Measurements from ENCODE around the gene CELSR1. TPM values are rescaled to one million over a fixed set of nuclear protein-coding genes. Genes with fewer than 3 reads are reported as not detected.

Gene CELSR1
- total RNA-seq, 1 donor from 2014 or later, result 6.7 TPM

GRCh38 chr22:46349681-46350080 is 187.7 kb downstream of the CELSR1 start:
- DNase-seq (ENCODE audit: low spot score), result no peak

GRCh38 chr22:46349238-46349637 is 188.2 kb downstream of the CELSR1 start:
- no peak for DNase-seq (ENCODE audit: low spot score)

GRCh38 chr22:46348099-46348695 is 189.2 kb downstream of the CELSR1 start:
- no peak for DNase-seq (ENCODE audit: low spot score)

DNA sequence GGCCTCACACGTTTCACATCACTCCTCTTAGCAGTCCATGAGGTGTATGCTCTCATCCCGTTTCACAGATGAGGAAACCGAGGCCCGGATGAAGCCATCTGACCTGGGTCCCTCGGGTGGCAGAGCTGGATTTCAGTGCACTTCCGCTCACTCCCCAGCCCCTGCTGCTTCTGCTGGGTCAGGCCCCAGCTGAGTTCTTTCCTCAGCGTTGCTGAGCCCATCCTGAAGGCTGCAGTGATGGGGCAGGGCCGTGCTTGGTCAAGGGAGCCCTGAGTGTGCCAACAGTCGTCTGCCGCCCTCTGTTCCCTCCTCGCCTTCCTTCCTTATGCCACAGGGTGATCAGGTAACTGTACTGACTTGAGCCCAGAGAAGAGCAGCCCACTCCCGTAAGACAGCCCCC is 189.8 kb downstream of the CELSR1 start:
- DNase-seq (ENCODE audit: low spot score), result no peak

GRCh38 chr22:46346680-46347405 is 190.6 kb downstream of the CELSR1 start:
- DNase-seq (ENCODE audit: low spot score), result no peak

GRCh38 chr22:46340676-46341075 is 196.7 kb downstream of the CELSR1 start:
- DNase-seq (ENCODE audit: low spot score), result no peak

- no peak for DNase-seq (ENCODE audit: low spot score)
These were observed 197.5 kb downstream of the CELSR1 start for GRCh38 chr22:46339956-46340355.

- DNase-seq (ENCODE audit: low spot score), result no peak
These were observed 198.8 kb downstream of the CELSR1 start for GRCh38 chr22:46338636-46339035.

- DNase-seq (ENCODE audit: low spot score), result no peak
These were observed 199.6 kb downstream of the CELSR1 start for GRCh38 chr22:46337870-46338269.

- no peak for DNase-seq (ENCODE audit: low spot score)
These were observed 201.0 kb downstream of the CELSR1 start for GRCh38 chr22:46336119-46337078.

- DNase-seq (ENCODE audit: low spot score), result peak; percentile 81
These were observed 202.0 kb downstream of the CELSR1 start, which contains the start of gene TRMU for GRCh38 chr22:46335201-46336118. Gene TRMU, plus strand, starts transcription at chr22:46335714. Its CDS starts 51 bp downstream, at chr22:46335765.

- no peak for DNase-seq (ENCODE audit: low spot score)
These were observed 205.9 kb downstream of the CELSR1 start for GRCh38 chr22:46331496-46331895.

GRCh38 chr22:46330426-46330825 is 207.0 kb downstream of the CELSR1 start:
- DNase-seq (ENCODE audit: low spot score), result no peak

DNA sequence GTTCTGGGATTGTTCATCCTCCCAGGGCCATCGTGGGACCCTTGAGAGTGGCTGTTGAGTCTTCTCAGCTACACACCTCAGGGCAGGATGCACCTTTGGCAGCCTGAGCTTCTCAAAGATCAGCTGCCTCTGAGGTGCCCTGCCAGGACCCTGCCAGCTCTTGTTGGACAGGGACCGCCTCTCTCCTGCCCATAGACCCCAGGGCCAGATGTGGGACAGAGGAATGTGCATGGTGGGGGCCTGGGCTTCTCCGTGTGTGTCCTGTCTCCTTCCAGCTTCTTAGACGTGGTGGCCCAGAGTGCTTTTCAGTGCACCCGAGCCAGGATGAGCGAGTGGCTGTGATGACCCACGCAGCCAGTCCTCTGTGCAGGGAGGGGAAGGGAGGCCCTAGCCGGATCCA is 207.8 kb downstream of the CELSR1 start:
- no peak for DNase-seq (ENCODE audit: low spot score)

DNA sequence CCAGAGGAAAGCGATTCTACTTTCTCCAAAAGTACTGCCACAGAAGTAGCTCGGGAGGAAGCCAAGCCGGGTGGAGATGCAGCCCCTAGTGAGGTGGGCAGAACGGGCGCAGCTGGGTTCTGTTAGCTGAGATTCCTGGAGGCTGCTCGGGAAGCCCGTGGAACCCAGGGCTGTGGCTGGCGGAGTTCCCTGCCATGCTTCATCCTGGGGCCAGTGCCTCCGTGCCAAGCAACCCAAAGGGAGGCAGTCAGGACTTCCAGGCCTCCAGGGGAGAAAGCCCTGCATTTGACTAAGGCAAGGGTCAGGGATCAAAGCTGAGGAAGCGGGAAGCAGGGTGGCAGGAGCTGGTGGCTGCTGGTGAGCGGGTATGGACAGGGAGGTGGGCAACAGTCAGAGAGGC is 208.6 kb downstream of the CELSR1 start:
- DNase-seq (ENCODE audit: low spot score), result no peak

GRCh38 chr22:46327691-46328465 is 209.5 kb downstream of the CELSR1 start:
- no peak for DNase-seq (ENCODE audit: low spot score)

DNA sequence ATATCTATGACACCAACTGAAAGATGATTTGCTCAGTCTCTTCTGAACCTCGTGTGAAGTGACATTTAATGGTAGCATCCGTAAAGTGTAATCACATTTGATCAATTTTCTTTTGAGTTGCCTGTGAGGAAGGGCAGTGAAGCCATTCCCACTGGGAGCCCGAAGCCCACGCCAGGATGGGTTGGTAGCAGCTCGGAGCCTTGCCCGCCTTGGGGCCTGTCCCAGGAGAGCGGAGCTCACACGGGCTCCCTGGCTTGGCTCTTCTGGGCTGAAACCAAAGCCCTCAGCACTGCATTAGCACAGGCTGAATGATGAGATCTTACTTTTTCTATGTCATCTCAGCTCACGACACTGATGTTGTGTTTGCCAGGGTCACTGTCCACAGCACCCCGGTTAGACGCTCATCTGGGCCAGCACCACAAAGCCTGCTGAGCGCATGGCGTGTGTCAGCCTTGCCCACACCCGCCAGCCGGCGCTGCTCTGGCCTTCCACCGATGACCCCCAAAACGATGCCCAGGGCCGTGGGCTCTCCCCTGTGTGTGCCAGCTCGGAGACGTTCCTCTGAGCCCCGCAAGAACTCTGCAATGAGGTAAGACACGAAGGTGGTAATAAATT is 211.2 kb downstream of the CELSR1 start:
- no peak for DNase-seq (ENCODE audit: low spot score)

DNA sequence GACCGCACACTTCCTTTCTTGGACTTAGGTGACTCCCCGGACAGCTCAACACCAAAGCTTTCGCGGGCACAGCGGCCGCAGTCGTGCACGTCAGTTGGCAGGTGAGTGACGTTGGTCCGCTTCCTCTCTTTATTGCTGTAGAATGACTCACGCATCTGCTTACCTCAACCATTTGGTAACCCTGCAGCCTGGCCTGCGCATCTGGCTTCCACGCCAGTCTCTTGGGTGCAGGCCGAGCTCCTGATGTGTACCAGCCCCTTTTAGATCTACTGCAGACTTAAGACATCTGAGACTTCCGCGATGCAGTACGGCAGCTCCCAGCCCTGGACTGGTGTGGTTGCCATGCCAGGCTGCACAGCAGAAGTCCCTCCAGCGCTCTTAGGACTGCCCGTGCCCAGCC is 214.3 kb downstream of the CELSR1 start:
- DNase-seq (ENCODE audit: low spot score), result no peak

DNA sequence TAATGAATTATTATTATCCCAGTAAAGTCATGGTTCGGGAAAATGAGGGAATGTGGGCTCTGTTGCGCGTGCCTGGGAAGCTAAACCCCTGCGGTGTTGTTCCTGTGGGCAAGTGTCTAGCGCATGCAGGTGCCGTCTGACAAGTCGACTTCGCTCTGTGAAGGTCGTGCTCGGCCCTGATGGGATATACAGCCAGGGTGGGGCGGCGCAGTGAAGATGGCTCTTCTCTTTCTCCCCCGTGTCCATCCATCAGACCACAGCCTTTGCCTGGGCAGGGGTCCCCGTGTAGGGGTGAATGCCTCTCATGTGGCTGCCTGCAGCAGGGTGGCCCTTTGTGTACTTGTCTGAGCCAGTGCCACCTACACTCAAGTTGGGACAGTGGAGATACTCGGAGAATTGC is 214.7 kb downstream of the CELSR1 start:
- DNase-seq (ENCODE audit: low spot score), result no peak
